ENCODE data around the gene DRC1.

Gene DRC1

DNA sequence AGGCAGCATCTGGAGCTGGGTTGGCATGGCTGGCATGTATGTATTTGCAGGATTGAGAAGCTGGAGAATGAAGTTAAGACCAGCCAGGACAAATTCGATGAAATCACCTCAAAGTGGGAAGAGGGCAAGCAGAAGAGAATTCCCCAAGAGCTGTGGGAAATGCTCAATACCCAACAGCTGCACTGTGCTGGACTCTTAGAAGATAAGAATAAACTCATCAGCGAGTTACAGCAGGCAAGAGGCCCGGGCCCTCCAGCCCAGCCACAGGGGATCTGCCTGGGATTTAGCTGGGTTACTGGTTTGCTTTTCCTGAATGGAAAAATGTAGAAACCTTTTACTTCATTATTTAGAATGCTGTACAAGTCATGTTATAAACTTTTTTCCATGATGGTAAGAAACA lies 22.5 kb downstream of the DRC1 start:
- DNase-seq (ENCODE audit: low read depth): no peak
- no peak overlapping the region for H3K4me3 ChIP-seq (ENCODE audit: control insufficient read depth, low read depth, low read length)
- TF ChIP-seq, protein P1, sequence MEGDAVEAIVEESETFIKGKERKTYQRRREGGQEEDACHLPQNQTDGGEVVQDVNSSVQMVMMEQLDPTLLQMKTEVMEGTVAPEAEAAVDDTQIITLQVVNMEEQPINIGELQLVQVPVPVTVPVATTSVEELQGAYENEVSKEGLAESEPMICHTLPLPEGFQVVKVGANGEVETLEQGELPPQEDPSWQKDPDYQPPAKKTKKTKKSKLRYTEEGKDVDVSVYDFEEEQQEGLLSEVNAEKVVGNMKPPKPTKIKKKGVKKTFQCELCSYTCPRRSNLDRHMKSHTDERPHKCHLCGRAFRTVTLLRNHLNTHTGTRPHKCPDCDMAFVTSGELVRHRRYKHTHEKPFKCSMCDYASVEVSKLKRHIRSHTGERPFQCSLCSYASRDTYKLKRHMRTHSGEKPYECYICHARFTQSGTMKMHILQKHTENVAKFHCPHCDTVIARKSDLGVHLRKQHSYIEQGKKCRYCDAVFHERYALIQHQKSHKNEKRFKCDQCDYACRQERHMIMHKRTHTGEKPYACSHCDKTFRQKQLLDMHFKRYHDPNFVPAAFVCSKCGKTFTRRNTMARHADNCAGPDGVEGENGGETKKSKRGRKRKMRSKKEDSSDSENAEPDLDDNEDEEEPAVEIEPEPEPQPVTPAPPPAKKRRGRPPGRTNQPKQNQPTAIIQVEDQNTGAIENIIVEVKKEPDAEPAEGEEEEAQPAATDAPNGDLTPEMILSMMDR (conservative IDR thresholded peaks at IDR 0.05; ENCODE audit: control insufficient read depth, insufficient read depth, low read depth, low read length): no peak

DNA sequence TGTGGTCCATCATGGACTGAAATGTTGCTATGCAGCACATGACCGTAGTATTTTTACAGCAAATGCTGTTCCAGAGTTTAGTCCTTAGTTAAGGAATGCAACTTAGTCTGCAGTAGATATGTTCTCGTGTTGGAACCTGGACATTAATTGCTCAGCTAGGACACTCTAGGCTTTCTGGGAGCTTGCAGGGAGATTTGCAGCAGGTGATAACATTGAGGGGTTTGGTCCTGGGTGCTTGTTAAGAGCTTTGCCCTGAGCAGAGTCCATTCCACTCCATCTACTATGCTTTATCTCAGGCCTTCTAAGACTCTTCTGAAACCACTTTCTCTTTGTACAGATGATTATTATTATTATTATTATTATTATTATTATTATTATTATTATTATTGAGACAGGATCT lies 27.1 kb downstream of the DRC1 start:
- TF ChIP-seq, protein P1 (conservative IDR thresholded peaks at IDR 0.05; ENCODE audit: control insufficient read depth, insufficient read depth, low read depth, low read length): no peak
- DNase-seq (ENCODE audit: low read depth): no peak
- H3K4me3 ChIP-seq (ENCODE audit: control insufficient read depth, low read depth, low read length): no peak overlapping the region

DNA sequence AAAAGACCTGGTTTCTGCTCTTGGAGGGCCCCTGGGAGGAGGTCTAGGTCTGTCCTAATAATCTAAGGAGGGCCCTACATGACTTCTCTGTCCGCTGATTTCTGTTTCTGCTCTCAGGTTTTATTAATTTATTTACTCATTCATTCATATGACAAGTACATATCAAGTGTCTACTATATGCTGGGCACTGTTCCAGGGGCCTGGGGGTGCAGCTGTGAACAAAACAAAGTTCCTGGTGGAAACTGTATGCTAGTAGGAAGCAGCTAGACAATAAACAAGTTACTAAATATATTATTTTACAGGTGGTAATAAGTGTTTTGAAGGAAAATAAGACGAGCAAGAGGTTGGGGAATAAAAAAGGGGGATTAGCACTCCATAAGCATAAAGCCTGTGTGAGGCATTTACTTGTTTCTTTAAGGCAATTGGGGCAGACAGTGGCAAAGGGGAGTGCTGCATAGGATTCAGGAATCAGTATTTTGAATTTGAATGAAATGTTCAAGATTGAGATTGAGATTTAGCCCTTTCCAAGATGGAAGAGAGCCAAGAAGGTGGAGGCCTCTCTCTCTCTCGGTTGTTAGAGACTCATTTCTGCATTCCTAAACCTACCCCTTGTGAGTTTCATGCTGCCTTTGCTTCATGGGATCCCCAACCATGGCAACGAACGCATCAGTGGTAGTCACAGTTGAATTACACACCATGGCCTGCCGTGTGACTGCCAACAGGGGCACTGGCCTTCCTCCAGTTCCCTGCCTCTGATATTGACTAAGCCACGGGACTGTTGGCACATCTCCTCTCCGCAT lies 28.3 kb downstream of the DRC1 start:
- TF ChIP-seq, protein P1 (conservative IDR thresholded peaks at IDR 0.05; ENCODE audit: control insufficient read depth, insufficient read depth, low read depth, low read length): no peak

DNA sequence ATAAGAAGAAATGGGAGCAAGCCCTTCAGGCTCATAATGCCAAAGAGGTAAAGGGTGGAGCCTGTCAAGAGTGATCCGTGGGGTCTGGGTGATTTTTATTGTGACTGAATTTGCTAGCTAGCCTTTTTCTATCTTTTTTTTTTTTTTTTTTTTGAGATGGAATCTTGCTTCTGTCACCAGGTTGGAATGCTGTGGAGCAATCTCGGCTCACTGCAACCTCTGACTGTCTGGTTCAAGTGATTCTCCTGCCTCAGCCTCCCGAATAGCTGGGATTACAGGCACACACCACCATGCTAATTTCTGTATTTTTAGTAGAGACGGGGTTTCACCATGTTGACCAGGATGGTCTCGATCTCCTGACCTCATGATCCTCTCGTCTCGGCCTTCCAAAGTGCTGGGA lies 29.1 kb downstream of the DRC1 start:
- DNase-seq (ENCODE audit: low read depth): peak; percentile 46

More for the DNA sequence above, 28.3 kb downstream of the DRC1 start:
- no peak overlapping the region for H3K4me3 ChIP-seq (ENCODE audit: control insufficient read depth, low read depth, low read length)
- DNase-seq (ENCODE audit: low read depth): no peak

DNA sequence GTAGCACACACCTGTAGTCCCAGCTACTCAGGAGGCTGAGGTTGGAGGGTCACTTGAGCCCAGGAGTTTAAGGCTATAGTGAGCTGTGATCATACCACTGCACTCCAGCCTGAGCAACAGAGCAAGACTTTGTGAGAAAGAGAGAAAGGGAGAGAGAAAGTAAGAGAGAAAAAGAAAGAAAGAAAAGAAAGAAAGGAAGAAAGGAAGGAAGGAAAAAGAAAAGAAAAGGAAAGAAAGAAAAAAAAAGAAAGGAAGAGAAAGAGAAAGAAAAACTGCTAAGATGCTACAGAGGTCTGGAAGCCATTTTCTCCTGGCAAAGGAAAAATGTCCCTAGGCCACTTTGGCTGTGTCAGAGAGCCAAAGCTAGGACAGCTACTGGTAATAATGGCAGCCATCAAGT lies 30.6 kb downstream of the DRC1 start:
- TF ChIP-seq, protein P1 (conservative IDR thresholded peaks at IDR 0.05; ENCODE audit: control insufficient read depth, insufficient read depth, low read depth, low read length): no peak
- no peak for DNase-seq (ENCODE audit: low read depth)
- no peak overlapping the region for H3K4me3 ChIP-seq (ENCODE audit: control insufficient read depth, low read depth, low read length)

More for the DNA sequence above, 29.1 kb downstream of the DRC1 start:
- TF ChIP-seq, protein P1 (conservative IDR thresholded peaks at IDR 0.05; ENCODE audit: control insufficient read depth, insufficient read depth, low read depth, low read length): no peak
- no peak overlapping the region for H3K4me3 ChIP-seq (ENCODE audit: control insufficient read depth, low read depth, low read length)

DNA sequence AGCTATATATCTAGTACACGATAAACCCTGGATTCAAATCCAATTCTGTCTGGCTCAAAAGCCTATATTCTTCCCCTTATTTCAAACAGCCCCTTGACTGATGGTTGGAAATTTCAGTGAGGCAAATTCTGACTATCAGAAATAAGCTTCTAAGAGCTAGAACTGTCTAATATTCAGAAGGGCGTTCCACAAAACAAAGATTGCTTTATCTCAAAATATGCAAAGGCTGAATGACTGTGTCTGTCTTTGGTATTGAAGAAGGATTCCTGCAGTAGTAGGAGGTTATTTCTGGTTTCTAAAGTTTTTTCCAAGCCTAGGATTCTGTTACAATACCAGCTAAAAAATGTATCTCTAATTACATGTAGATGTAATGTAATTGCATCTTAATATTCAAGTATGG lies 31.1 kb downstream of the DRC1 start:
- DNase-seq (ENCODE audit: low read depth): no peak
- TF ChIP-seq, protein P1 (conservative IDR thresholded peaks at IDR 0.05; ENCODE audit: control insufficient read depth, insufficient read depth, low read depth, low read length): no peak
- H3K4me3 ChIP-seq (ENCODE audit: control insufficient read depth, low read depth, low read length): no peak overlapping the region
